ENCODE measurements around the gene ARF1.

ARF1 gene

DNA sequence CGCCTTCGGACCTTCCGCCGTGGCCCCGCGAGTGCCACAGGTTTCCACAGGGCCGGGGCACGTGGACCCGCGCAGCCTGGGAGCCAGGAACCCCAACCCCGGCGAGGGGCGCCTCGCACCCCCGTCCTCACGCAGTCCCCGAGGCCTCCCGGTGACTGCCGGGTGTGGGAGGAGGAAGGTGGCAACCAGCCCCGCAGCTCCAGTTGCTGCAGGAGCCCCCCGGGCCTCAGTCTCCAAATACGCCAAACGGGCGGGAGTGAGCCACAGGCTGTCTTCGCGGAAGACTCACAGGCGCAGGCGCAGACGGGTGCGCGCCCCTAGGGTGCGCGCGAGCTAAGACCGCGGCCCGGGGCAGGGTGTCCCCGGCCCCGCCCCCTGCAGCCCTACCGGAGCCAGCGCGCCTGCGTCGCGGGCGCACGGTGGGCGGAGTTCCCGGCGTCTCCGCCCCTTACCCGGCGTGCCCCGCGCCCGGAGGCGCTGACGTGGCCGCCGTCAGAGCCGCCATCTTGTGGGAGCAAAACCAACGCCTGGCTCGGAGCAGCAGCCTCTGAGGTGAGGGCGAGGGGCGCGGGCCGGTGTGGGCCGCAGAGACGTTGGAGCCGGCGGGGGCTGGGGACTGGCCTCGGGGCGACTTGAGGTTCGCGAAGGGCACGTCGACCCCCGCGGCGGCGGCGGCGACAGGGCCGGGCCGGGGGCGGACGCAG, at the start of gene ARF1:
TSS of gene ARF1 (plus strand) at position 495 of the 704 bp plus-strand sequence. CDS start 14,407 bp downstream, outside the sequence.
- peak; percentile 95 for DNase-seq

DNA sequence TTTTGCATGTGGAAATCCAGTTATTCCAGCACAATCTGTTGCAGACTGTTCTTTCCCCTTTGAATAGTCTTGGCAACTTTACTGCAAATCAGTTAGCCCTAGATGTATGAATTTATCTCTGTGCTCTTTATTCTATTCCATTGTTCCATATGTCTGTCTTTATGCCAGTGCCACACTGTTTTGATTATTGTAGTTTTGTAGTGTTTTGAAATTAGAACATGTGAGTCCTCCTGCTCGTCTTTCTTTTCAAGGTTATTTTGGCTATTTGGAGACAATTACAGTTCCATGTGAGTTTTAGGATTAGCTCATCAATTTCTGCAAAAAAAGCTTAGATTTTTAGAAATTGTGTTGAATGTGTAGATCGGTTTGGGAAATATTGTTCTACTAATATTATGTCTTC, 49.1 kb upstream of the ARF1 start:
- no peak for DNase-seq

DNA sequence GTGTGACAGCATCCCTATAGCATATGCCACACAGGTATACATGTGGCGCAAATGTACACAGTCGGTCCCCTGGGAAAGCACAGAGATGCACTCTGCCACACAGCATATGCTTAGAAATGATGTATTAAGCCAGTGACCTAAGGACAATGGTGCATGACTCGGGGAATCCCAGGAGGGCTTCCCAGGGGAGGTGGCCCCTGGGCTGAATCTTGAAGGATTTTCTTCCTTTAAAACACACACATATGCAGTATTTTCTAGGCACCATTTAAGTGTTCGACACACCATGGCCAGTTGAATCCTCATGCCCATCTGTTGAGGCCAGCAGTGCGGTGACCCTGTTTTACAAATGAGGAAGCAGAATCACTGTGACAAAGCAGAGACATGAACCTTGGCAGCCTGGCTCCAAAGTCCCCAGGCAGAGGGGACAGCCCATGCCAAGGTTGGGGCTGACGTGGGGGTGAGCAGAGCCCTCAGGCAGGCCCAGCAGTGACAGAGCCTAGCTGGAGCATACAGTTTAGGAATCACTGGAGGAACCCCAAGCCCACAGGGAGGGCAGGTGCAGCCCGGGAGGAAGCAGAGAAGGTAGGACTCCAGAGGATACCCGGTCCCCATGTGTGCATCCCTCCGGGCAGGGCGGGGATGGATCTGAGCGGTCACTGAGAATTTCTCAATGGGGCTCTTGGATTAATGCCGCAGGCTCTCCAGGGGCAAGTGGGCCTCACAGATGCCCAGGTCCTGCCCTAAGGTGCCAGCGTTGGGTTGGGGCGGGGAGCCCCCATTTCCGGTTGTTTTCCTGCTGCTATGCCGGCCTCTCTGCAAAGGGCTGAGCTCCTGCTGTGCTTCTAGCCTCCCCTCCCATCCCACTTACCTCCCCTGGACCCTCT, 47.3 kb upstream of the ARF1 start:
- no peak for DNase-seq

DNA sequence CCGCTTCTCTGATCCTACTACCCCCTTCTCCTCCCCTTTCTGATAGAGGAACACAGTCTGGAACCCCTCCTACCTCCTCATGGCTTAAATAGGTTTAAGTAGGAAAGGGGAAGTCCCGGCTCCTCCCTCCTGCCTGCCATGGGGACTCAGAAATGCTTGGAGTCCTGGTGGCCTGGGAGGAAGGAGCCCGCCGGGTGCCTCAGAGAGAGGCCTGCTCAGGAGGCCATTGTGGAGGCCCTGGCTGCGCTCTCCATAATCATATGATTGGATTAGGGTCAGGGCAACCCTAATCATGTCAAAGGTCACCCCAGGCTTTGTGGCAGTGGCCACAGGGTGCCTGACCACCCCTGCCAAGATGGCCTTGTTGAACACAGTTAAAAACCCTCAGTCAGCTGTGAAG, 46.7 kb upstream of the ARF1 start:
- no peak for DNase-seq

DNA sequence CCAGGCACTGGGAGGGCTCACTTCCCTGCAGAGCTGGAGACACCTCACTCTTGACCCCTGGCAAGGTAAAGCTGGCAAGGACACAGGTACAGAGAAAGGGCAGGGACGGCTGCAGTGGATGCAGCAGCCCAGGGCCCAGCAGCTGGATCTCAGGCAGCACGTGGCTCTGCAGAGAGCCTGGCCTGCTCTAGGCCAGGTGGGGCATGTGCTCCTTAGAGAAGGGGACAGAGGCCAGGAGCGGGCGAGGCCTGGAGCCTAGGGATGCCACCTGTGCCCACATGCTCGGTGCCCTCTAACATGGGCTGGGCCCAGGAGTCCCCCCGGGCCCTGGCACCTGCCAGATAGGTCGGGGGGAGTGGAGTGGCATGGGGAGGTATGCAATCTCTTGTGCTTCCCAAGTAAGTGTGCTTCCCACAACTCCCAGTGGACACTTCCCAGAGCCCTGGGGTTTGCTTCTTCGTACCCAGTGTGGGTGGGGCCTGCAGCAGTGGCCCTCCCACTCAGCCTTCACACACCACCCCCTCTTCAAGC, 45.7 kb upstream of the ARF1 start:
- no peak for DNase-seq

DNA sequence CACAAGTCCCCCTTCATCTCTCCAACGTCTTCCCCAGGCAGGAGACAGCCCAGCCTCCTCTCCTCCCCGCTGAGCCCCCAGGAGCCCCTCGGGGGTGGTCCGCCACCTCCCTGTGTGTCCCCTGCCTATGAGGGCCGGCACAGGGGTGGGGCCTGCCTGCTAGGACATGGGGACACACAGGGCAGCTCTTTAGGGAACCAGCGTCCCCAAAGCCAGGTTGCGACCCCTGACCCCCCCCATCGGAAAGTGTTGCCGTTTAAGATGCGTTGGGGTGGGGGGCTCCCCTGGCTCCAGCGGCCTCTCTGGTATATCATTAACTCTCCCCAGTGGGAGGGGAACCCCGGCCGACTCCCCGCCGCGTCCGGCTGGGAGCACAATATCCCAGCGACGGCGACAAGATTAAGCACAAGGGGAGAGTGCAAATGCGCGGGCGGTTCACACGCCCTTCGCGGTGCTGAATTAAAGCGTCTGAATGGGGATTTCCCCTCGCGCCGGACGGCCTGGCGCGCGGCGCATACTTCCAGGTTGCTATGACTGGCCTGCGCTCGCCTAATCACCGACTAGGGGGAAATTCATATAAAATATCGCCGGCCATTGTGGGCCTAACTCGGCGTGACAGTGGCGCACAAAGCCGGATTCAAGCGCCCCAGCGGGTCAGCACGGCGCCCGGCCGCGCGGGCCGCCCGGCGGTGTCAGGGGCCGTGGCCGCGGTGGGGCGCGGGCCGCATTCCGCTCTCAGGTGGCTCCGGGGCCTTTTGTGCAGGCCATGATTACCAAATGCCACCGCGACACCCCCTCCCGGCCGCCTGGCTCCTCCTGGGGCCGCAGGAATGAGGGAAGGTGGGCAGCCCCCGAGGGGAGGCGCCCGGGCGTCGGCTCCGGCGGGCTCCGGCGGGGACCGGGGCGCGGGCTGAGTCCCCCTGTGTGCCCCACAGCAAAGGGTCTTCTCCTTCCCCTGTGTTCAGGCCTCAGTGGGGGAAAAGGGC, 44.8 kb upstream of the ARF1 start:
- no peak for DNase-seq

DNA sequence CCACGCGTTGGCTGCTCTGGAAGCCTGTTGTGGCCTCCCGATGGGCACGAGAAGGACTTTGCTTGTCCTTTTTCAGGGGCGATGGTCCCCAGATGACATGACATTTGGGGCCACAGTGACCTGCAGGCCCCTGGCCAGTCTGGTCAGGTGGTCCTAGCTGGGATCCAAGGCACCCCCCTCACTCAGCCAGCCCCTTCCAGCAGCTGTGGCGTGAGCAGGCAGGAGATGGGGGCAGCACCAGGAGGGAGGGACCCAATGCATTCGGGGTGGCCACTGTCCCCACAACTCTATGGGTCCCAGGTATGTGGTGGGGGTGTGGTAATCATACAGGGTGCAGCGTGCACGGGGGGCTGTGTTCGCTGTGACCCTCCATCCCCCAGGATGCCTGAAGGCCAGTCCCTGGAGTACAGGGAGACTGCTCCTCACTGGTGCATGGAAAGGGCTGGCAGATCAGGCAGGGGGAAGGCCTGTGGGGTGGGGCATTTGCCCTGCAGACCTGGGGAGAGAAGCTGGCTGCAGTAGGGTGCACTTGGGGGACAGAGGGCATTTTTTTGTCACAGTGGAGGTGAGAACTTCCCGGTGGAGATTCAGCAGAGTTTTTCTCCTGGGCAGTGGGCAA, 44.0 kb upstream of the ARF1 start:
- no peak for DNase-seq

DNA sequence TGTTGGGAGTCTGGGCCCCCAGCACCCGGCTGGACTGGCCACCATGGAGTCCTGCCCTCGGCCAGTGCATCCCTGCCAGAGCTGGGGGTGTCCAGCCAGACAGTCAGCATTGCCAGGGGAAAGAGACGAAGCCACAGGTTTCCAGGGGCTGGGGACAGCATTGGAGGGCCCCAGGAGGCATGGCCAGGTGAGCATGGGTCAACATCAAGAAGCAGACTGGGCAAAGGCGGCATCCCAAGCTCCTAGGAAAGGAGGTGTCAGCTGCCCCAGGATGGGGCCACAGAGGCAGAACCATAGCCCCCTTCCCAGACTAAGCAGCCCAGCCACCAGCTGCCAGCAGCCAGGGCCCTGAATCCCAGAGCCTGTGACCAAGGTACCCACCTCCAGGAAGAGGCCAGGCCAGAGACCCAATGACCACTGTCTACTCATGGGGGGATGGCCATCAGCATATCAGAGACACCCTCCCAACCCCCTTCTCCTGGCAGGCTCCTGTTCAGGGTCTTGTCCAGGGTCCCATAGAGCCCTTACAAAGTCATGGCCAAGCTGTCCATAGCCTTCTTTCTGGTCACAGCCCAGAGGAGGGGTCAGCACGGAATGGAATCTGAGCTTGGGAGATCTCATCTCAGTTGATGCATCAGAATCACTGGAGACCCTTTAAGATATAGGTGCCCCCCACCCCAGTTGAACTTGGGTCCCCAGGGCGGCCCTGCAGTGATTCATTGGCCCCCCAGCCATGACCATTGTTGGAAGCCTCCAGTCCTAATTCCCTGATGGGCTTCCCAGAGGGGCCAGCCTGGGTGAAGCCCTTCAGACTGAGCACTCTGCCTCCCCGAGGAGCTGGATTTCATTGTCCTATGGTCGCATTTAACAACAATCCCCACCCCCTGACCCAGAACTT, 43.3 kb upstream of the ARF1 start:
- DNase-seq: no peak

DNA sequence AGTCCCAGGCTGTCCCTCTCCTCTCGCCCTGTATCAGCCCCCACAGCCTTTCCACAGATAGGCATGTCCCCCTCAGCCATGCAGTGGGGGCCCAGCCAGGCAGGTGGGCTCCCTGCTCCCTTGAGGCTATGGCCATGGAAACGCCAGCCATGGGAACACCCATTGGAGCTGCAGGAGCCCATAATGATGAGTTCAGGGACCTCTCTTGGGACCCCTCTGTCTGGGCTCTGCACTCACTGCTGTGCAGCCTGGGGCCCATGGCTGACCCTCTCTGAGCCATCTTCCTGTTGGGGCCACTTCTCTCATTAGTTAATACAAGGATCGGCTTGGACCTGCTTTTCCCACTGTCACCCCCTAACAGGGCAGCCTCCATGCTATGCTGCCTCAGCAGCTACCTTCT, 42.5 kb upstream of the ARF1 start:
- no peak for DNase-seq

DNA sequence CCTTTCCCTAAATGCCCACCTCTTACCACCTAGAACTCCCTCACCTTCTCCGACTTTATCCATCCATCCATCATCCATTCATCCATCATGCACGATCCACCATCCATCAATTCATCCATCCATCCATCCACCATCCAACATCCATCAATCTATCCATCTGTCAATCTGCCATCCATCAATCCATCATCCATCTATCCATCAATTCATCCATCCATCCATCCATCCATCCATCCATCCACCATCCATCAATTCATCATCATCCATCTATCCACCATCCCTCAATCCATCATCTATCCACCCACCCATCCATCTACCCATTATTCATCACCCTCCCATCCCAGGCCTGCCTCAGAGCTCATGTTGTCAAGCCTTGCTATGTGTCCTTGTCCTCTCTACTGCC, 41.2 kb upstream of the ARF1 start:
- DNase-seq: no peak

DNA sequence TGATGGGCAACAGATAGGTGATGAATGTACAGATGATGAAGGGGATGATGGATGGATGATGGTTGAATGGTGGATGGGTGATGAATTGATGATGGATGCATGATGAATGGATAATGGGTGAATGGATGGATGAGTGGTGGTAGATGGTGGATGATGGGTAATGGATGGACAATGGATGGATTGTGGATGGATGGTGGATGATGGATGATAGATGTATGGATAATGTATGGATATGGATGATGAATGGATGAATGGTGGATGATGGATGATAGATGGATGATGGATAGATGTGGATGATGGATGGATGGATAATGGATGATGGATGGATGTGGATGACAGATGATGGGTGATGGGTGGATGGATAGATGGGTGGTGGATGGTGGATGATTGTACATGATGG, 40.0 kb upstream of the ARF1 start:
- DNase-seq: no peak

DNA sequence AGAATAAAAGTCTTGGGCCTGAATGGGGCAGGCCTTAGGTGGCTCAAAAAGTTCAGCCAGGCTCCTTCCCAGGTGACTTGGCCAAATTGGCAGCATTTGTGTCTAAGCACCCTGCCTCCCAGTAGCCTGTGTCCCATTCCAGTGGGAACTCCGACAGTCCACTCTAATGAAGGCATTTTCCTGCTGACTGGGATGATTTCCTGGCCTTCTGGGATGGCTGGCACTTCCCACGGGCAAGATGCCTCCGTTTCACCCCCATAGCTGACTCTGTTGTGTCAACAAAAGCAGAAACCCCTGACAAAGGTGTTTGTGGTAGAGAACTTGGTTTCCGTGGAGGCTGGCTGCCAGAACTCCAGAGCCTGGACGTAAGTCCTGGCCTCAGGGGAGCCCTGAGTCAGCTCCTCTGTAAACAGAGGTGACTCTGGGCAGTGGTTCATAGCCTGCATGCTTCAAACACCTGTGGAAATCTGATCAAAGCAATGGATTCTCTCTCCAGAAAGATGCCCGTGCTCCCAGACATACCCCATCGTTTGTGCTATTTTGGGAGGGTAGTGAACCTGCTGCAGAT, 39.1 kb upstream of the ARF1 start:
- DNase-seq: no peak

DNA sequence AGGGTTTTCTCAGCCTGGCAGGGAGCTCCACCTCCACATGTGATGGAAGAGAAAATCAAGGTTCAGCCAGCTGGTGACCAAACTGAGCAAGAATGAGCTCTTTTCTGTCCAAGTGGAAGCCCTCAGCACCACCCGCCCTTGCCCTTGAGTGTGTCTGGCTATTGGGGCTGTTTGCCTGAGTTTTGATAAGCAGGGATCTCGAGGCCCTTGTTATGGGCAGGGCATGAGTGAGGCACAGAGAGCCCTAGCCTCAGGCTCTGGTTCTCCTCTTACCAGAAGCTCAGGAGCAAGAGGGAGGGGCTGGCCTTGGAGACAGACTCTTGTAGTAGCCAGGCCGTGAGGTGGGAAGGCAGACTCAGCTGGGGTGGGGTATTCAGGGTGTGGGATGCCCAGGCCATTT, 37.5 kb upstream of the ARF1 start:
- DNase-seq: no peak

DNA sequence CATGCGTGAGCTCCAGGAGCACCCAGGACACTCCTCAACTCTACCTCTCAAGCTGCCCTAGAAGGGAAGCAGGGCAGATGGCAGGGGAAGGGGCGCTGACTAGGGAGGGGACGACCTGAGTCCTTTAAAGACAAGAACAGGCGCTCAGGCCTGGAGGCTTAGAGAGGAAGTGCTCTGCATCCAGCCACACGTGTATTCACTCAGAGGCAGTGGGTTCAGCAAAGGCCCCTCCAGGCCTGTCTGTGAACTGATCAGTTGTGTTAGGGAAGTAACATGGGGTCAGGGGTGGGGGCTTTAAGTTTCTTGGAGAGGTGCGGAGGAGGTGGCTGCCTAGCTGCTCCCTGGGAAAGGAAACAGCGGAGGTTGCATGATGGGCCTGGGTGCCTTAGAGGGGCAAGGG, 37.1 kb upstream of the ARF1 start:
- no peak for DNase-seq

DNA sequence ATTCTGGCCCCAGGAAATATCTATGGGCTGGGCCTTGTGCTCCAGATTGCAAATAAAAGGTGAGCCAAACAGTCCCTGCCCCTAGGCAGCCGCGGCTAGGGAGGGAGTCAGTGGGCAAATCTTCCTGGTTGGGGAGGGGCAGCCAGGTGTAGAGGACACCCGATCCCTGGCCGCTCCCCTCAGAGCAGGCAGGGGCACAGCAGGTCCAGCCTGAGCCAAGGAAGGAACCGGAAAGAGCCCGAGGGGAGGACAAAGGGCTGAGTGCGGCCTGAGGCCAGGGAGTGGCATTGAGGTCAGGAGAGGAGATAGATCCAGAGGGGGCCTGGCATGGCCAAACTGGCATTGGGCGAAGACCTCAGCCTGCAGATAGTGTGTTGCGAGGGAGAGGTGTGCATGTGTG, 36.6 kb upstream of the ARF1 start:
- DNase-seq: no peak

DNA sequence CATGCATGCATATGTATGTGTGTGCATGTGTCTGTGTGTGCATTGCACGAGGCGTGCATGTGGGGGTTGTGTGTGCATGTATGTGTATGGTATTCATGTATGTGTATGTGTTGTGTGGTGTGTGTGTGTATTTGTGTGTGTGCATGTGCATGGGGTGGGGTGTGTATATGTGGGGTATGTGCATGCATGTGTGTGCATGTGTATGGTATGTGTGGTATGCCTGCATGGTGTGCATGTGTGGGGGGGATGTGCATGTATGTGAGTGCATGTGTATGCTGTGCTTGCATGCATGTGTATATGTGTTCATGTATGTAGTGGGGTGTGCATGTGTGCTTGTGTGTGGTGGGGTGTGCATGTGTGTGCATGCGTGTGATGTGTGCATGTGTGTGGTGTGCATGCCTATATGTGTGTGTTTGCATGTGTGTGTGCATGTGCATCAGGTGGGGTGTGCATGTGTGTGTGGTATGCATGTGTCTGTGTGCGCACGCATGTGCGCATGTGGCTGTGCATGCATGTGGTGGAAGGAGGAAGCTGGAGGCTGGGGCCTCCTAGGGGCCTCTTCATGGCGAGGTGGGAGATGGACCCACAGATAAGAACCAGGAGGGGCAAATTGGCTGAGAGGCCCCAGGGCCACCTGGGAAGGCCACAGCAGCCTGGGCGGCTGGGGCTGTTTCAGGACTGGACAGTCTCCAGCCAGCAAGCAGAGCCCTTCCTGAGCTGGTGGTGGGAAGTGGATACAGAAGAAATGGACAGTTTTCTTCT, 35.9 kb upstream of the ARF1 start:
- DNase-seq: no peak

DNA sequence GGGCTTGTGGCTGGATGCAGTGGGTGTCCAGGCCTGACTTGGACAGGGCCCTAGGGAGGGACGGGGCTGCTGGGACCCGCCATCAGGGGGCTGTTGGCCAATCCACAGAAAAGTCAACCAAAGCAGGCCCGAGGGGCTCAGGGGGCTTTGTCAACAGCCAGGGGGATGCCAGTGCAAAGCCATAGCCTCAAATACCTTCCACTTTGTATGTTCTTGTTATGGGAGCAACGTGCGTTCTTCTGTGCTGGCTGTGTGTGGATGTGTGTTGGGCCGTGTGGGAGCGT, 35.4 kb upstream of the ARF1 start:
- DNase-seq: no peak

DNA sequence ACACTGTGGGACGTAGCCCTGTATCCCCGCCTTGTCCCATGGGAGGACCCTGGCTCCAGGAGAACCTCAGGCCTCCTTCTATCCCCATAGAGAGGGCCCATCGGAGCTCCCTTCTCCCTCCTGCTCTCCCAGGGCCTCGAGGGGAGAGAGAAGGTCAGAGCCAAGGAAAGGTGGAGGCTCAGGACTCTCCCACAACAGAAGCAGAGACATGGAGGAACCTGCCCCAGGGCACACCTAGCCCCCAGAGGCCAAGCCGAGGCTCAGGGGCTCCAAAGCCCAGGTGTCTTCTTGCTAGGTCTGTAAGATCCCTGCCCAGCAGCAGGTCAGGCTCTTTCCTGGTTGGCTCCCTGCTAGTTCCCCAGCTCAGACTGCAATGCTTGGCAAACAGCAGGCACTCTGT, 34.4 kb upstream of the ARF1 start:
- DNase-seq: no peak

DNA sequence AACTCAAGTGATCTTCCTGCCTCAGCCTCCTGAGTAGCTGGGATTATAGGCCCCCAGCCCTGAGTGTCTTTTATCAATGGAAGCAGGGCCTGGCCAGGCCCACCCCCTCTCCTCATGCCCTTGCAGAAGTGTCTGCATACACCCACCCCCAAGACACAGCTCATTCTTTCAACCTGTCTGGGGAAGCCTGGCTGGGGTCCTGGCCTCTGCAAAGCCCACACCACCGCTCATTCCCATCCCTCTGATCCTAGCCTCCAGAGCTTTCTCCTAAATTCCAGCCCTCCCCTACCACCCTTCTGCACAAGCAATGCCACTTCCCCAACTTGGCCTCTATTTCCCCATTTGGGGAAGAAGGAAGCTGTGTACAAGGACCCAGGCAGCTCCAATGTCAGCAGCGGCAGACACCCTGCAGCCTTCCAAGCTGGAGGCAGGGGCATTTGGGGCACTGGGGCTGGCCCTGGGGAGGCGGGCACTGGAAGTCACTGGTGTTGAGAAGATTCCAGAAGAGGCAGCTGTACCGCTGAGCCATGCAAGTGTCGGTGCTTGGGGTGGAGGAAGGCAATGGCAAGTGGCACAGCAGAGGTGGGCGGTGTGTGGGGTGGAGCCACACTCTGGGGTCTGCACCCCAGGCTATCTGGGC, 33.7 kb upstream of the ARF1 start:
- DNase-seq: no peak

Measured in femur (tissue), 1 donor.